ENCODE data around the gene IKBKE. TPM values are rescaled to one million over a fixed set of nuclear protein-coding genes. Genes with fewer than 3 reads are reported as not detected.

IKBKE gene
- total and polyA plus RNA-seq, 2 donors (not counting 3 experiments of a cell fraction or from before 2014, with no cell fraction given) = 17.9 to 20.7 TPM

GRCh38 chr1:206495493-206496046 lies 25.3 kb downstream of the IKBKE start:
- no TSS peak for BruUV-seq (replicated peaks)
- Histone ChIP-seq H3K9ac (replicated peaks; ENCODE audit: extremely low read depth, insufficient read depth, low read length) (no peak overlapping the region), H3K27me3 (ENCODE audit: control insufficient read depth in 2 of 2, insufficient read depth in 2 of 2, low read length in 2 of 2) (no peaks in the 10 kb centered on the region), H3K79me2 (ENCODE audit: control insufficient read depth, insufficient read depth, low read length) (no peaks in the 10 kb centered on the region), H3K9me1 (replicated peaks; ENCODE audit: control insufficient read depth, extremely low read depth, insufficient read depth, low read length) (no peaks in the 10 kb centered on the region), H4K20me1 (replicated peaks; ENCODE audit: control insufficient read depth, extremely low read depth, insufficient read depth, low read length) (no peaks in the 10 kb centered on the region), H3K9me3 (replicated peaks; ENCODE audit: control insufficient read depth, insufficient read depth, low read length) (no peaks in the 10 kb centered on the region), H3K27ac (ENCODE audit: insufficient read depth, low read depth, low read length) (no peak overlapping the region), H3K36me3 (ENCODE audit: control insufficient read depth in 2 of 2, extremely low read depth in 1 of 2, insufficient read depth in 2 of 2, low read length in 2 of 2) (peaks cover 2 to 32% of the 10 kb centered on the region in 2 experiments), H2AFZ (ENCODE audit: low read depth, low read length) (no peak overlapping the region), H3K4me3 (replicated peaks in 1 of 3; ENCODE audit: insufficient read depth in 1 of 3, low read depth in 1 of 3, low read length in 3 of 3) (no peak overlapping the region), H3K4me2 (ENCODE audit: insufficient read depth, low read length) (no peak overlapping the region), H3K4me1 (ENCODE audit: control insufficient read depth, extremely low read depth, insufficient read depth, low read length) (peaks cover 2% of the 10 kb centered on the region)
- intact Hi-C loops (cut with micrococcal nuclease) = loop anchor here (10.0 kb wide), 1 partner anchor 419 kb away; no protein-coding TSS in a partner anchor
- TF ChIP-seq POLR2A (IDR thresholded peaks at IDR 0.05; ENCODE audit: low read depth, low read length) (no peak), POLR2AphosphoS5 (IDR thresholded peaks at IDR 0.05; ENCODE audit: insufficient read depth, low read depth, low read length) (no peak), EZH2 (IDR thresholded peaks at IDR 0.05; ENCODE audit: borderline replicate concordance, low read depth, low read length, severe bottlenecking) (no peak), MAX (IDR thresholded peaks at IDR 0.05; ENCODE audit: insufficient read depth, insufficient read length) (no peak), JUN (IDR thresholded peaks at IDR 0.05; ENCODE audit: borderline replicate concordance, insufficient read depth, insufficient read length, low read depth) (no peak), GATA2 (IDR thresholded peaks at IDR 0.05; ENCODE audit: insufficient read depth, insufficient read length, low read depth, low read length) (no peak), FOS (IDR thresholded peaks at IDR 0.05; ENCODE audit: borderline replicate concordance, insufficient read depth, low read length) (no peak), MYC (IDR thresholded peaks at IDR 0.05; ENCODE audit: low read depth, low read length) (no peak), CTCF (IDR thresholded peaks at IDR 0.05; ENCODE audit: extremely low read depth in 1 of 2, insufficient read depth in 1 of 2, low read depth in 1 of 2, low read length in 2 of 2) (no peak)
- DNase-seq (ENCODE audit: low read depth, low spot score) (no peak), FAIRE-seq (no peak)
- CTCF ChIA-PET = interaction anchor here (0.6 to 3.1 kb wide), 7 partner anchors 8 to 1677 kb away, joined by 3 to 18 read pairs (median 6); partner anchors contain the start of gene RASSF5
- dilution Hi-C loops (cut with MboI; ENCODE audit: extremely low pct_ligation_motif_present, low sequenced_read_pairs) = no loop called here
- POLR2A ChIA-PET = no interaction called here

Measured in endothelial cell of umbilical vein (primary cell).